Activated T-cell treated with anti-CD3 and anti-CD28 coated beads for 1 hour (primary cell): ENCODE results near the gene PARP8.
A peak's percentile ranks its signal among the peaks of the same experiment; 100 is the strongest.
"Not testable (repeated sequence)": the region's sequence is repeated elsewhere in the genome, so short reads cannot be mapped to it uniquely, and the experiment has no call there.

ENCODE experiments used
- DNase-seq: peaks from one replicate; pipeline ENCODE4 v3.0.0-alpha.2; 2020; ENCODE audit warnings: low read depth

PARP8 gene, protein sequence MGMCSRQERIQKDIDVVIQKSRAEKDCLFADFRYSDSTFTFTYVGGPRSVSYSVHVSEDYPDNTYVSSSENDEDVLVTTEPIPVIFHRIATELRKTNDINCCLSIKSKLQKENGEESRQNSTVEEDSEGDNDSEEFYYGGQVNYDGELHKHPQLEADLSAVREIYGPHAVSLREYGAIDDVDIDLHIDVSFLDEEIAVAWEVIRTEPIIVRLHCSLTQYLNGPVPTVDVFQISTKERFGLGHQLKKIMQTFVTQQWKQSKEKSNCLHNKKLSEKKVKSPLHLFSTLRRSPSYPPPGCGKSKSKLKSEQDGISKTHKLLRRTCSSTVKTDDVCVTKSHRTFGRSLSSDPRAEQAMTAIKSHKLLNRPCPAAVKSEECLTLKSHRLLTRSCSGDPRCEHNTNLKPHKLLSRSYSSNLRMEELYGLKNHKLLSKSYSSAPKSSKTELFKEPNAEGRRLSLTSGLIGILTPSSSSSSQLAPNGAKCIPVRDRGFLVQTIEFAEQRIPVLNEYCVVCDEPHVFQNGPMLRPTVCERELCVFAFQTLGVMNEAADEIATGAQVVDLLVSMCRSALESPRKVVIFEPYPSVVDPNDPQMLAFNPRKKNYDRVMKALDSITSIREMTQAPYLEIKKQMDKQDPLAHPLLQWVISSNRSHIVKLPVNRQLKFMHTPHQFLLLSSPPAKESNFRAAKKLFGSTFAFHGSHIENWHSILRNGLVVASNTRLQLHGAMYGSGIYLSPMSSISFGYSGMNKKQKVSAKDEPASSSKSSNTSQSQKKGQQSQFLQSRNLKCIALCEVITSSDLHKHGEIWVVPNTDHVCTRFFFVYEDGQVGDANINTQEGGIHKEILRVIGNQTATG

DNA sequence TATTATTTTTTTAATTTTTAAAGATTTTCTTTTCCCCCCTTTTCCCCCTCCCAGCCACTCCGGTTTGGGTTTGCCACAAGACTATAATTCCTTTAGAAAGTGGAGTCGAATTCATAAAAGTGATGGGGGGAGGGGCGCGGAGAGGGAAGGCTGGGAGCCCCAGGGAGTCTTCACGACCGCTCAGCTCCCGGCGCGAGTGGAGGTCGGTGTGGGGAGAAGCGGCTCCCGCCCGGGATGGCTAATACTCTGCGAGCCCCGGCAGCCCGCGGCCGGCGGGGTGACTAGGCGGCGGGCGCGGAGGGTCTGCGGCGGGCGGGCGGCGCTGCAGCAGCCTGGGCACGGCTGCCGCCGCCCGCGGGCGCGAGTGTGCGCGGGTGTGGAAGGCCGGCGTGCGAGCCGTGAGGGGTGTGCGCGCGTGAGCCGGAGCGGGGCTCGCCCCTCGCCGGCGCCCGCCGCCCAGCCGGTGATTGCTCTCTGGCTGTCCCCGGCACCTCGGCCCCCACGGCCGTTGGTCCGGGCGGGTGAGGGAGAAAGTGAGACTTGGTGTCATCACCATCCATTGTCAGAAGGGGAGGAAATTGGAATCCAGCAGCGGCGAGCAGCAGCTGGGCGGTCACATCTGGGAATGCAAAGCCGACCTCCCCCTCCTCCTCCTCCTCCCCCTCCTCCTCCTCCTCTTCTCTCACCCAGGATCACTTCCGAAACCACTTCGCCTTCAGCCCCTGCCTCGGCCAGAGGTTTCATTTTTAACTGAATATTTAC lies at the start of gene PARP8:
Gene PARP8, plus strand, starts transcription at position 377 of the 762 bp plus-strand sequence. CDS start 459 bp downstream, outside the sequence.
- DNase-seq = peak; percentile 30

DNA sequence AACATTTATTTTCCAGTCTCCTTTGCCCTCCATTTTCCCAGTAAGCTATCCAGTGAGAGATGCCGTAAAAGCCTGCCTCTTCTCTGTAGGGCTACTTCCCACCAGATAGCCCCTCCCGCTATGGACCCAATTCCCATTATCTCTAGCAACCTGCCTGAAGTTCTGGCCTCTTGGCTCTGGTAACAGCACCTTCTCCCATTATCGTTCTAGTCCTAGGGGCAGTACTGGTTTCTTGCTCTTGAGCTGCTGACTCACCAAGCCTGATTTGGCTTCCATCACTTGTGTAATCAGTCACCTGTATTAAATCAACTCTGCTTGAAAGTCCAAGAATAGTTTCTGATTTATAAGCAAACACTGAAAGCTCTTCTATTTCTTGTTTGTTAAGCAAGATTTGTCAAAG lies 42.8 kb upstream of the PARP8 start:
- no peak for DNase-seq

DNA sequence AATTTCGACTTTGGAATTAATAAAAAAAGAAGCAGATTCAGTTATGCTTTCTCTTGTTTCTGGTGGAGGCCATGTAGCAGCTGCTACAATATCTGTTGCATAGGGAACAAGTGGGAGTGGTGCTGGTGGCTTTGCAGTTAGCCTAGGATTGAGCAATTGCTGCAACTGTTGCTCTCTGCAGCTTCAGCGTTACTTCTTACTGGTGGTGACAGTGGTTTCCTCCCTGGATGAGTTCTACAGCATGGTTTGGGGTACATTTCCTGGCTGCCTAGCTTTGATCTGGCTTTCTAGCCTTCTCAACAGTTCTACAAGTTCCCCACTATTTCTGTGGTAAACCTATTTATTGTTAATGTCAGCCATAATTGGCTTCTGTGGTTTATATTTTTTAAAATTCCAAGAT lies 31.6 kb upstream of the PARP8 start:
- peak; percentile 3 for DNase-seq

DNA sequence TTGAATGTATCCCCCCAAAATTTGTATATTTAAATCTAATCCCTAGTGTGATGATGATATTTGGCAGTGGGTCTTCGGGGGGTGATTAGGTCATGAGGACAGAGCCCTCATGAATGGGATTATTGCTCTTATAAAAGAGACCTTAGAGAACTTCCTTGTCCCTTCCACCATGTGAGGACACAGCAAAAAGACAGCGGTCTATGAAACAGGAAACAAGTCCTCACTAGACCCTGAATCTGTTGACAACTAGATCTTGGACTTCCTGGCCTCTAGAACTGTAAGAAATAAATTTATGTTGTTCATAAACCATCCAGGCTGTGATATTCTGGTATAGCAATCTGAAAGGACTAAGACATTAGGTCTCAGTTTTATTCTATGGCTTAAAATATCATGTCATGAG lies 28.9 kb upstream of the PARP8 start:
- DNase-seq = not testable (repeated sequence)

DNA sequence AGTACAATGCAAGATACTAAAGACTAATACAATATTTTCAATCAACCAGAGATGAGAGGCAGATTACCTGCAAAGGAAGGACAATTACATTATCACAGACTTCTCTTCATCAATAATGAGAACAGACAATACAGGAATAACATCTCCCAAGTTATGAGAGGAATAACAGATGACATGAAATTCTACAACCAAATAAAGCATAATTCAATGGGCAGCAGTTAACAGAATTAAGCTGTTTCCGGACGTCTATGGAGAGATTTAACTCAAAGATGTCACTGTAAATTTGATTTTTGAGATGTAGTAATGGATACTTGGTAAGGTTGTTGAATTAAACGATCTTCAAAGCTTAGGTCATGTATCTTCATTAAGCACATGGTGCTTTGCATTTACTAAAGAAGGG lies 19.8 kb upstream of the PARP8 start:
- DNase-seq = no peak

DNA sequence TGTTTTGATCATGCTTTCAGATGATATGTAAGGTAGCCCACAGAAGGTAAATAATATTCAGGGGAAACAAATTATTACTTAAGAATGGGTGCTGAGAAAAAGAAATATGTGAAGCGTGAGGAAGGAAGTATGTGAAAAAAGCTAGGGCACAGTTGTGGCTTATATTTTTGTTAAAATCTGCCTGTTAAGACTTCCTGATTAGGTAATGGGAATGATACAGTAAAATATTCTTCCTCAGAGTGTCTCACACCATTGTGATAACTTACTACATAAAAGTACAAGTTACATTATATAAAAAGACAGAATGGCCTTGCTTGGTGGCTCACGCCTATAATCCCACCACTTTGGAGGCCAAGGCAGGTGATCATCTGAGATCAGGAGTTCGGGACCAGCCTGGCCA lies 18.7 kb upstream of the PARP8 start:
- no peak for DNase-seq

DNA sequence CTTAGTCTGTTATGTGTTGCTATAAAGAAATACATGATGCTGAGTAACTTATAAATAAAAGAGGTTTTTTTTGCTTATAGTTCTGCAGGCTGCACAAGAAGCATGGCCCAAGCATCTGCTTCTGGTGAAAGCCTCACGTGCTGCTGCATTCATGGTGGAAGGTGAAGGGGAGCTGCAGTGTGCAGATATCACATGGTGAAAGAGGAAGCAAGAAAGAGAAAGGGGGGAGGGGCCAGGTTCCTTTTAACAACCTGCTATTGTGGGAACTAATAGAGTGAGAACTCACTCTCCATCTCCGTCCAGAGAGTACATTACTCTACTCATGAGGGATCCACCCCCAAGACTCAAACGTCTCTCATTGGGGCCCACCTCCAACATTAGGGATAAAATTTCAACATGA lies 12.5 kb upstream of the PARP8 start:
- DNase-seq = no peak

DNA sequence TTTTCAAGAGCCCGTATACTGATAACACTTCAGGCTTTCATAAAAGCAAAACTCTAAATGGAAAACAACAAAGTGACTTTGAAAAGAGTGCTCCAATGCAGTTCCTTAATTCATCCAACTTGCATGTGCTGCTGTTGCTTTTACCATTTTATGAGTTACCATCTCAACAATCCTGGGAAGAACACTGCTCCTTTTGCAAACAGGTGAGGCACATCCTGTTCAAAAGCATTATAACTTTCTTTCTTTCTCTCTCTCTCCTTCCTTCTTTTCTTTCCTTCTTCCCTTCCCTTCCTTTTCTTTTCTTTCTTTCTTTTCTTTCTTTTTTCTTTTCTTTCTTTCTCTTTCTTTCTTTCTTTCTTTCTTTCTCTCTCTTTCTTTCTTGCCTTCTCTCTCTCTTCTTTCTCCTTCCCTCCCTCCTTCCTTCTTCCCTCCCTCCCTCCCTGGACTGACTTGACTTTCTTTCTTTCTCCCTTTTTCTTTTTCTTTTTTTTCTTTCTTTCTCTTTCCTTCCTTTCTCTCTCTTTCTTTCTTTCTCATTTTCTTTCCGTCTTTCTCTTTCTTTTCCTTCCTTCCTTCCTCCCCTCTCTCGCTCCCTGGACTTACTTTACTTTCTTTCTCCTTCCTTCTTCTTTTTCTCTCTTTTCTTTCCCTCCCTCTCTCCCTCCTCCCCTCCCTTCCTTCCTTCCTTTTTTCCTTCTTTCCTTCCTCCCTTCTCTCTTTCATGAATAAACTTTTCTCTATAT lies 11.2 kb upstream of the PARP8 start:
- no peak for DNase-seq

DNA sequence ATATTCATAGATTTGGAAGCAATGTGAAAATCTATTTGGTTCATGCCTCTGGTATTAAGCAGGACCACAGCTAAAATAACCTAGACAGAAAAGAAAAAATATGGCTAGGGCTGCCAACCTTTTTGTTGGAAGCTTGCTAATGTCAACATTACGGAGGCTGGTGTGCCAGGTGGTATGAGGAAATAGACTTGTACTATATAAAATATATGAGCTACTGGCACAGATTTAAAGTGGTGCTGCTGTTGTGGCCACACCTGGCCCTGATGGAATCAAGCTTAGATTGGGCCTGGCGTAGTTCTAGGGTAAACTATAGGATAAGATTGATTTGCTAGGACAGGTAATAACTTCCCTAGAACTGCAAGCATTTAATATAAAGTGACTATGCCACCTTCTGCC lies 10.6 kb upstream of the PARP8 start:
- no peak for DNase-seq

DNA sequence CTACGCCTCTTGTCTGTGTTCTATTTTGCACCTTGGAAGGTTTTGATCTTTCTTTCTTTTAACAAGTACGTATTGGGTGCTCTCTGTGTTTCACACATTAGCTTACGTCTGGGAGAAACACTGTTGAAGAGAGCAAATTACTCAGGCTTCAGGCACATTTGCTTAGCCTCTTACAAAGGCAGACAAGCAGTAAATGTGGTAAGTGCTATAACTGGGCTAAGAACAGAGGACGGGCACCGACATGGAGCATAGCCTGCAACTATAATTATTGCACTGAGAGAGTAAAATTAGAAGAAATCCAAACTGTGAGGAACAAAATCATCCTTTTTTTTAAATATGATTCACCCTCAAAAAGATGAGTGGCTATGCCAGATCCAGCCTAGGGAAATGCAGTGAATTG lies 9.4 kb upstream of the PARP8 start:
- DNase-seq = no peak

DNA sequence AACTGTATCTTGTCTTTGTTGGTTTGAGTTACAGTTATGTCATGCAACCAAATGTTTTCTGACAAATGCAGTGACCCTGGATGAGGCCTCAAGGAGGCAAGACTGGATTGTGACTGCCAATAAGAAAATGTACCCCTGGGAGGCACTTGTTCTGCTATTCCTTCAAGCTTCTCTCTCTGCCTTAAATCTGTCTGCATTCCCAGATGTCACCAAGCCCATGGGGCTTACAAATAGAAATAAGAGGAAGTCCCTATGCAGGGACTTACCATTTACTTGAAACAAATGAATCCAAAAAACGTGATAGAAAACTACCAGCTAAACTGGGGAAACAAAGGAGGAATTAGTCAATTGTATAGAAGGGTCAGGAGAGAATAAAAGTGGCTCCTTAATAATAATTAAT lies 8.2 kb upstream of the PARP8 start:
- DNase-seq = no peak

DNA sequence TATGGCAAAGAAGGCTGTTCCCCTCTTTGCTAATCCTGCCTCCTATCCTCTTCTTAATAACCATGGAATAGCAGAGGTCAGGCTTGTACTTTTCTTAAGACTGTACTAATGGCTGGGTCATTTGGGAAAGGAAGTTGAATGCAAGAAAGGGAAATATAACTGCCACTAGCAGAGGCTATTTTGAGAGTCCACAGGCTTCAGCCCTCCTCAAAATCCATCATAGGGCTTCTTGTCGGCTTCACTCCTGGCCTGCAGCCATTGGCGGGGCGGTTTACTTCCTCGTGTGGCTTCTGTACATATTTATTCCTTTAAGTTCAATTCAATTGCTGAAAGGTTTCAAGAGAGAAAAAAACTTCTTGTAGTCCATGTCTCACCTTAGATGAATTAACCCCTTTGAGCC lies 2.8 kb upstream of the PARP8 start:
- no peak for DNase-seq

DNA sequence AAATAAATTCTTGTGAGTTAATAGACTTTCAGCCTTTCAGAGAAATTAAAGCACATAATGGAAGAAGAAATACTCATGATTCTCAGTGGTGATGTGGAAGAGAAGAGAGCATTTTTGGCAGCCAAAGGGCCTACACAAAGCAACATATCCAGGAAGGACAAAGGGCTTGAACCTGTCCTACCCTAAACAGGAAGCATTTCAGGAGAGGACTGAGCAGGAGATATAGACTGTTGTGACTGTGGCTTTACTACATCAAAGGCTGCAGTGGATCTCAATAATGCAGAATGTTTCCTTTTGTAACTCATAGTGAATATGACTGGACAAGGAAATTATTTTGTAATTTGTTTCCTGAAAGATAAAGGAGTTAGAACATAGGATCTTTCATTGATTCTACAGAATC lies 1.3 kb upstream of the PARP8 start:
- no peak for DNase-seq

DNA sequence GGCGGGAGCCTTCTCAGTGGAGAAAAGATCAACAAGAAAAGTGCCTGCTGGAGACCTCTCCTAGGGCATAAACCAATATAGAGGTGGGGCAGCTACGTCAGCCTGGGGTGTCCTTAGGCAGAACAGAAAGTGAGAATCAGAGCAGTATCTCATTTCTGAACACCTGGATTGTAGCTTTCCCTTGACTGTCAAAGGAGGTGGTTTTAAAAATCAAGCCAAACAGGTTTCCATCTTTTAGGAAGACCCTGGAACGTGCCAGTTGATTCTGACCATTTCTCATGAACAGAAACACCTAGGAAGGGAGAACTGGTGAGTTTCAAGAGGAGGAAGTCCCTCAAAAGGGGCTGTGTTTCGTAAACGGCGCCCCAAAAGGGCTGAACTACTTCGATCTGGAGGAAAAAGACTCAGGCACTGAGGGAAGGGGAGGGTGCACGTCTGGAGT lies 655 bp upstream of the PARP8 start:
- DNase-seq = peak; percentile 15

DNA sequence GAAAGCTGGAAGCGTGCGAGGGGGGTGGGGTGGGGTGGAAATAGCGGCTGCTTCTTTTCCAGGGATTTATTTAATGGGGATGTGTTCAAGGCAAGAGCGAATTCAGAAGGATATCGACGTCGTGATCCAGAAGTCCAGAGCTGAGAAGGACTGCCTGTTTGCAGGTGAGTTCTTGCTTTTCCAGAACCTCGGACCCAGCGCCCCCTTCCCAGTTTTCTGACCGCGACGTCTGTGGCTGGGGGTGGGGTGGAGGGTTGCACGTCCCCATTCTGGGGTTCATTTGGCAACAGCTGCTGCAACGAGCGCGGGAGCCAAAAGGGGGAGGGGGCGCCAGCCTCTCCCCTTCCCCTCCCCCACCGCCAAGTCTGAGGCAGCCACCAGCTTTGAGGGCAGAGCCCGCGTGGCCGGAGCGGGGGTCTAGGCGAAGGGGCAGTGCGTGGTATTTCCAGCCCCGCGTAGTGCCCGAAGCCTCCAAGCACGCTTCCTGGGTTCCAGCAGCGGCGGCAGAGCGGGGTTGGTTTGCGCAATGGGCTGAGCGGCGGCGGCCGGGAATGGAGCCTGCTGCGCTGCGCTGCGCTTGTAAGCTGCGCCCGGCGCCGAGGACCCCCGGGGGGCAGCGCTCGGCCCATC lies 701 bp downstream of the PARP8 start:
- peak; percentile 42 for DNase-seq

DNA sequence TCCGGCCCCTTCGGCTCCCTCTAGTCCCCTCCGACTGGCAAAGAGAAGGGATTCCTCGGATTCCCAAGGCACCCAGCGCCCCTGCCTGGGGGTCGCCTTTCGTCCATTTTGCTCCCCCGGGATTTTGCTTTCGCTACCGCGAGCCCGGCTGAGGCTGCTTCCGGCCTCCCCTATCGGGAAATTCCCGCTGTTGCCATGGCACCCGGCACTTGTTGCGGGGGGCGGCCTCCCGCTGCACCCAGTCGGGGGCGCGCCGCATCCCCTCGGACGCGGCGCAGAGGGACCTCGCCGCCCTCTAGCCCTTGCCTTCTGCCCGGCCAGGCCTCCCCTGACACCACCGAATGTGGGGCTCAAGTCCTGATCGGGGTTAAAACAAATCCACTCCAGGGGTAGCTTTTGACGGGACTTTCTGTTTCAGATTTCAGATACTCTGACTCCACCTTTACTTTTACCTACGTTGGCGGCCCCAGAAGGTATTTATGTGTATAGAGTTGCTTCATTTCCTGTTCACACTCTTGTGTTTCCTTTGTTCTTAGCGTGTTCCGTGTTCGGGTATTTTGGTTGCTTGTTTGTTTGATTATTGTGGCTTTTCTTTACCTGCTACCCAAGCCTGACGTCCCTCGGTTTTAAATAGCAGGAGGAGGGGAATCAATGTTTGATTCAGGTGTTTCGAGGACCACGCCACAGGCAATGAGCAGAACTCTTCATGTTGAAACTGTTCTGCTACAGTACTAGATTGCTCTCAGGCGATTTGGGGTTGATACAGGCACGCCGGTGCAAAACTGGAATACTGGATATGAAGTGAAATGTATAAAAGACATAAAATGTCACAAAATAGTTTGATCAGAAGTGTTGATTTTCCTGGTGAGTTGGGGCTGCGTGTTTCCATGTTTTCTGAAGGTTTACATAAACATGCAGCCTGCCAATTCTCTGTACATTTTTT lies 1.5 kb downstream of the PARP8 start:
- DNase-seq = peak; percentile 81

DNA sequence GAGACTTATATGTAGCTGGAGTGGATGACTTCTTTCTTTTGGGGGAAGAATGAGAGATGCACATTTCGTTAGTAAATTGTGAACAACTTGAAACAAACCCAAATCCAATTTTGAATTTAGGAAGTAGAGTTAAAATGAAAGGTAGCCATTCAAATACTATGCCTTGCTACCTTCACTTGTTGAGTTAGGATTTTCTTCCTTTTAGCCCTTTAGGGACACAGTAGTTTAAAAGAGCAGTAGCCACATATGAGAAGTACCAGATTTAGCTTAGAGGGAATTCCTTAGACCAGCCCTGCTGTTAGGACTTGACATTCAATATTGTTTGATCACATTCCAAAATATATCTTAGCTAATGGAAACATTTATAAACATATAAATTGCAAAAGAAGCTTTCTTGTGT lies 2.2 kb downstream of the PARP8 start:
- DNase-seq = not testable (repeated sequence)

DNA sequence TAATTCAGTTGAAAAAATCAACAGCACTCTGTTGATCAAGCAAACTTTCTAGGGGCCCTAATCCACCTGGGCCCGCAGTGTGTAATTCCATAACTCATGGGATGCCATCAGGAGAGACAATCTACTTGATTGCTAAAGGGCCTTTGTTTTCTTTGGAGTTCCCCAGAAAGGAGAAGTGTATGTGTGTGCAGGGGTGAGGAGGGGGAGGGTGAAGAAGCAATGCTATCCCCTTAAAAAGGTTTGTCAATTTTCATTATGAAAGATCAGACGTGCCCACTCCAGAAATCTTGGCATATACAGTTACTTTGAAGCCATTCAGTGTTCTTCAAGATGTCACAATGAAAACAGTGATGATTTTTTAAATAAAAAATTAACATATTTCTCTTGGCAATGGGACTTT lies 6.2 kb downstream of the PARP8 start:
- DNase-seq = no peak

DNA sequence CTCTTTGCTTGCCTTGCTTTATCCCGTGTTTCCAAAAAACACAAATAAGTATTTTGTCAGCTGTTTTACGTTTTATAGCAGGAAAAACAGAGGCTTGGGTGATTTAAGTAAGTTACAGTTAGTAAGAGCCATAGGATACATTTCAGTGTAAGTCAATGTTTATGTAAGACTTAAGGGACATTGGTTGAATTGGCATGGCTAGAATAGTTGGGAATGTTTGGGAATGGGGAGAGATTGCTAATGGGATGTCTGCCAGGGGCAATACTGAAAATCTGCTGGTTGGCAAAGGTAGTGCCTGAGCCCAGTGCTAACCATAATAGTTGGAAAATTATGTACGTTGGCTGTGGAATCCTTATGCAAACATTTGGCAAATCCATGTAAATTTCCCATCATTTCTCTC lies 7.0 kb downstream of the PARP8 start:
- DNase-seq = not testable (repeated sequence)

DNA sequence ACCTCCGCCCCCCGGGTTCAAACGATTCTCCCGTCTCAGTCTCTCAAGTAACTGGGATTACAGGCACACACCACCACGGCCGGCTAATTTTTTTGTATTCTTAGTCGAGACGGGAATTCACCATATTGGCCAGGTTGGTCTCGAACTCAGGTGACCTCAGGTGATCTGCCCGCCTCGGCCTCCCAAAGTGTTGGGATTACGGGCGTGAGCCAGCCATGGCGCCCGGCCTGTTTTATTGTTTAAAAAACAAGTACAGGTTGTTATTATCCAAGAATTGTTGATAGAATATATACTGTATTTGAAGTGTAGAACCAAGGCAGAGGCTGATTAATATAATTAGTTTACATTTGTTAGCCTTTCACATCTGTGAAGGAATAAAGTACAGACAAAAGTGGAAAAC lies 8.9 kb downstream of the PARP8 start:
- no peak for DNase-seq
